ENCODE data around the gene ACAD8. TPM values are rescaled to one million over a fixed set of nuclear protein-coding genes. Genes with fewer than 3 reads are reported as not detected.
A peak's percentile ranks its signal among the peaks of the same experiment; 100 is the strongest.

ACAD8 gene
- polyA plus RNA-seq (ENCODE audit: insufficient read length in 4 of 4), result 10 to 100 TPM; 41.6 to 48.1 (median 44.6) TPM

GRCh38 chr11:134253188-134253993 is at the start of gene ACAD8, which contains the start of gene THYN1:
Gene ACAD8, plus strand, starts transcription at chr11:134253568. Its CDS starts 33 bp downstream, at chr11:134253601.
Gene THYN1, minus strand, starts transcription at chr11:134253352. Its CDS starts 470 bp downstream, at chr11:134252882.
- DNase-seq (ENCODE audit: low read depth in 4 of 4, low spot score in 3 of 4), result peak; percentile 93 to 94 (median 93)

GRCh38 chr11:134205729-134206128 is 47.6 kb upstream of the ACAD8 start:
- DNase-seq (ENCODE audit: low read depth in 4 of 4, low spot score in 3 of 4), result no peak

GRCh38 chr11:134206185-134206584 is 47.2 kb upstream of the ACAD8 start:
- no peak for DNase-seq (ENCODE audit: low read depth in 4 of 4, low spot score in 3 of 4)

- no peak for DNase-seq (ENCODE audit: low read depth in 4 of 4, low spot score in 3 of 4)
These were observed 45.7 kb upstream of the ACAD8 start for GRCh38 chr11:134207538-134208239.

GRCh38 chr11:134215836-134216235 is 37.5 kb upstream of the ACAD8 start:
- DNase-seq (ENCODE audit: low read depth in 4 of 4, low spot score in 3 of 4), result no peak

- no peak for DNase-seq (ENCODE audit: low read depth in 4 of 4, low spot score in 3 of 4)
These were observed 36.6 kb upstream of the ACAD8 start for GRCh38 chr11:134216816-134217215.

- DNase-seq (ENCODE audit: low read depth in 4 of 4, low spot score in 3 of 4), result no peak
These were observed 30.2 kb upstream of the ACAD8 start for GRCh38 chr11:134223121-134223520.

- DNase-seq (ENCODE audit: low read depth in 4 of 4, low spot score in 3 of 4), result peak; percentile 92 to 94 (median 94)
These were observed 29.3 kb upstream of the ACAD8 start, which contains the start of the genes NCAPD3 and VPS26B for GRCh38 chr11:134223836-134224709. Gene NCAPD3, minus strand, starts transcription at chr11:134223967. Its CDS starts 41 bp downstream, at chr11:134223926. Gene VPS26B, plus strand, starts transcription at chr11:134224671. Its CDS starts 452 bp downstream, at chr11:134225123.

GRCh38 chr11:134224710-134225664 is 28.4 kb upstream of the ACAD8 start:
- DNase-seq (ENCODE audit: low read depth in 4 of 4, low spot score in 3 of 4), result peak in 1 of 4 donors; percentile 21

- DNase-seq (ENCODE audit: low read depth in 4 of 4, low spot score in 3 of 4), result no peak
These were observed 26.5 kb upstream of the ACAD8 start for GRCh38 chr11:134226806-134227325.

- DNase-seq (ENCODE audit: low read depth in 4 of 4, low spot score in 3 of 4), result no peak
These were observed 24.7 kb upstream of the ACAD8 start for GRCh38 chr11:134228625-134229024.

GRCh38 chr11:134229126-134229790 is 24.1 kb upstream of the ACAD8 start:
- no peak for DNase-seq (ENCODE audit: low read depth in 4 of 4, low spot score in 3 of 4)

- DNase-seq (ENCODE audit: low read depth in 4 of 4, low spot score in 3 of 4), result no peak
These were observed 23.0 kb upstream of the ACAD8 start for GRCh38 chr11:134230339-134230738.

GRCh38 chr11:134231958-134232659 is 21.3 kb upstream of the ACAD8 start:
- DNase-seq (ENCODE audit: low read depth in 4 of 4, low spot score in 3 of 4), result no peak

- no peak for DNase-seq (ENCODE audit: low read depth in 4 of 4, low spot score in 3 of 4)
These were observed 19.6 kb upstream of the ACAD8 start for GRCh38 chr11:134233729-134234179.

- DNase-seq (ENCODE audit: low read depth in 4 of 4, low spot score in 3 of 4), result no peak
These were observed 18.0 kb upstream of the ACAD8 start for GRCh38 chr11:134235399-134235798.

- DNase-seq (ENCODE audit: low read depth in 4 of 4, low spot score in 3 of 4), result no peak
These were observed 16.4 kb upstream of the ACAD8 start for GRCh38 chr11:134236834-134237556.

All from right renal pelvis (tissue), 4 donors.